Myometrial cell (primary cell): ENCODE data around the gene TGM3. TPM values are rescaled to one million over a fixed set of nuclear protein-coding genes. Genes with fewer than 3 reads are reported as not detected.

ENCODE experiments used
- total RNA-seq: library from RNA; depleted of rRNA; stranded (reverse); fragments of >200 nt; gene quantifications from 2 replicates; pipeline ENCODE4 v1.2.3, GENCODE V29; 2015

TGM3 gene
- not detected in 2 replicates for total RNA-seq

DNA sequence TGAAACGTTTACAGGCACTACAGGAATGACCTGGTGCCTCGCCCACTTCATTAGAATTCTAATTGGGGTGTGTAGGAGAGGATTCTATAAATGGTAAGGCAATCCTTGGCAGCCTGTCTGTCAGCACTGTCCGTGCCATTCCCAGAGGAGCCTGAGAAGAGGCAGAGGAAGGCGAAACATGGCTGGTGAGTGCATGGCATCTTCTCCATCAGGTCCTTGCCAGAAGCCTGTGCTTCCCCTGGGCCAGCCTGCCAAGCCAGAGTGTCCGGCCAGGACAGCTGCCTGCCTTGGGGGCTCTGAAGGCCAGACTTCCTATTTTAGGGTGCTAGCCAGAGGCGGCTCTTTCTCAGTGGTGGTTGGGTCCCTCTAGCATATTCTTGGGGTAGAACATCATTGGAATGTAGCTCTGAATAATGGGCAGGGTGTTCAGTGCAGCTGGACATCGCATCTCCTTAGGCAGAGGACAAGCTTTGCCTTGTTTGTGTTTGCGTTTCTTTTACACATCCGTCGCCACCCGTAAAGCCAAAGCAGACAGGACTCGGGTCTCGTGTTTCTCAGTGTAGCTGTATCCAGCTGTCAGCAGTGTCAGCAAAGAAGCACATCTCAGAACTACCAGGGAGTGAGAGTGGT lies at the start of gene TGM3:
Gene TGM3, plus strand, starts transcription at position 116 of the 630 bp plus-strand sequence. Its CDS starts 63 bp downstream, at position 179.

GRCh38 chr20:2380601-2381000 lies 84.8 kb downstream of the TGM3 start, which contains the start of gene TGM6:
Gene TGM6 (plus strand): TSS chr20:2380901. CDS start chr20:2380969, 68 bp downstream.

Other genes with a start within 250 kb of the TGM3 start
- gene STK35, start 194.2 kb upstream of the TGM3 start, total RNA-seq = 8.4 and 11.7 TPM in 2 replicates
- gene TGM6, start 84.9 kb downstream of the TGM3 start, total RNA-seq = not detected in 2 replicates
- 597 and 626 TPM in 2 replicates for gene SNRPB, start 174.8 kb downstream of the TGM3 start, total RNA-seq
- gene ZNF343, start 212.9 kb downstream of the TGM3 start, total RNA-seq = 6.9 and 8.6 TPM in 2 replicates
- not detected in 2 replicates for gene TMC2, start 240.6 kb downstream of the TGM3 start, total RNA-seq